Stimulated activated CD4-positive, alpha-beta T cell treated with anti-CD3 and anti-CD28 coated beads, Interleukin-15, amount 100 ng/mL, for 24 hours (primary cell): ENCODE results near the gene RERE.

Experiments used
- DNase-seq: peaks from one replicate; pipeline ENCODE4 v3.0.0-alpha.2; 2020

The RERE gene

GRCh38 chr1:8497210-8497819 is 320.1 kb downstream of the RERE start:
- no peak for DNase-seq

GRCh38 chr1:8496473-8496872 is 321.0 kb downstream of the RERE start:
- DNase-seq = no peak

GRCh38 chr1:8495928-8496401 is 321.5 kb downstream of the RERE start:
- DNase-seq = peak; percentile 52

- no peak for DNase-seq
These were observed 322.8 kb downstream of the RERE start for GRCh38 chr1:8494681-8495080.

GRCh38 chr1:8493916-8494540 is 323.4 kb downstream of the RERE start:
- no peak for DNase-seq

- DNase-seq = no peak
These were observed 330.2 kb downstream of the RERE start for GRCh38 chr1:8487249-8487648.

- DNase-seq = no peak
These were observed 331.4 kb downstream of the RERE start for GRCh38 chr1:8486047-8486446.

GRCh38 chr1:8483586-8483985 is 333.9 kb downstream of the RERE start:
- no peak for DNase-seq

GRCh38 chr1:8482979-8483381 is 334.5 kb downstream of the RERE start:
- DNase-seq = no peak

- DNase-seq = no peak
These were observed 335.6 kb downstream of the RERE start for GRCh38 chr1:8481650-8482380.

GRCh38 chr1:8478566-8478965 is 338.9 kb downstream of the RERE start:
- no peak for DNase-seq

GRCh38 chr1:8477983-8478362 is 339.5 kb downstream of the RERE start:
- DNase-seq = no peak

GRCh38 chr1:8477166-8477982 is 340.1 kb downstream of the RERE start:
- peak; percentile 42 for DNase-seq

- DNase-seq = no peak
These were observed 341.4 kb downstream of the RERE start for GRCh38 chr1:8476006-8476405.

- no peak for DNase-seq
These were observed 343.1 kb downstream of the RERE start for GRCh38 chr1:8474369-8474768.

GRCh38 chr1:8473891-8474300 is 343.5 kb downstream of the RERE start:
- DNase-seq = no peak

GRCh38 chr1:8473121-8473875 is 344.1 kb downstream of the RERE start:
- DNase-seq = no peak

- peak; percentile 69 for DNase-seq
These were observed 344.8 kb downstream of the RERE start for GRCh38 chr1:8472668-8473067.

- no peak for DNase-seq
These were observed 346.0 kb downstream of the RERE start for GRCh38 chr1:8471451-8471850.

- no peak for DNase-seq
These were observed 348.7 kb downstream of the RERE start for GRCh38 chr1:8468751-8469150.

- no peak for DNase-seq
These were observed 350.1 kb downstream of the RERE start for GRCh38 chr1:8467308-8467707.

- no peak for DNase-seq
These were observed 351.7 kb downstream of the RERE start for GRCh38 chr1:8465692-8466091.

GRCh38 chr1:8465013-8465412 is 352.4 kb downstream of the RERE start:
- no peak for DNase-seq
